GF-D8 (cell line): ENCODE measurements around the gene CHCHD3.
A peak's percentile ranks its signal among the peaks of the same experiment; 100 is the strongest.

Source experiments
- DNase-seq: peaks from one replicate; lab custom pipeline; 2025; lab: John Stamatoyannopoulos, UW

Gene CHCHD3

DNA sequence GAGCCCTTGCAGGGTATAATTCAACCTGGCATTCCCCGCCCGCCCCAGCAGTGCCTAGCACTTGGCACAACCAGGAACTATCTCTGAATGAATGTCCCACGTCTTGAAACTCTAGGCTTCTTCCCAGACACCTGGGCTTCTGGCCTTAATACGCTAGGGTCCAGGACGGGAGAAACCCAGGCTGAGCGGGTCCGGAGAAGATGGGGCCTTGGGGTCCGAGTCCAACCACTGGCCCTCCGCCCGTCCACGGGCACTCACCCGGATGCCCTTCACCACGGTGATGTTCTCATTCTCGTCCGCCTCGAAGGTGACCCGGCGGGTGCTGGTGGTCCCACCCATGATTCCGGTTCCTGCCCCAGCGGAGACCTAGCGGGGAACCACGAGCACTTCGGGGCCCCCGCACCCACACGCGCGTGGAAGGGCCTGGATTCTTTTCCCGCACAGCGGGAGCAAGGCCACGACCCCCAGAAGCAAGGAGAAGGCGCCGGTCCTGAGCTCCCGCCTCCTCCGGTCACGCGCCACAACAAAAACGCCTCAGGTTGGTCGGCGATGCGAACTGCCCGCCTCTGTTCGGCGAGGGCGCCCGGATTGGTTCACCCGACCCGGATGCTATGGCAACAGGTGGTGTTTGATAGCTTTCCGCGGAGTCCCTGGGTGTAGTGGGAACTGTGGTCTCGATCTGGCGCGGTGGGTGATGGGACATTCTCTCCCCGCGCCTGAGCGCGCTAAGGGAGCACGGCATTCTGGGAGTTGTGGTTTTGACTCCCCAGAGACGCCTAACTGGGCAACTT, at the start of gene CHCHD3:
Gene CHCHD3 (minus strand): TSS at position 492 of the 791 bp plus-strand sequence. CDS start 153 bp downstream, at position 339.
- DNase-seq = peak; percentile 97

DNA sequence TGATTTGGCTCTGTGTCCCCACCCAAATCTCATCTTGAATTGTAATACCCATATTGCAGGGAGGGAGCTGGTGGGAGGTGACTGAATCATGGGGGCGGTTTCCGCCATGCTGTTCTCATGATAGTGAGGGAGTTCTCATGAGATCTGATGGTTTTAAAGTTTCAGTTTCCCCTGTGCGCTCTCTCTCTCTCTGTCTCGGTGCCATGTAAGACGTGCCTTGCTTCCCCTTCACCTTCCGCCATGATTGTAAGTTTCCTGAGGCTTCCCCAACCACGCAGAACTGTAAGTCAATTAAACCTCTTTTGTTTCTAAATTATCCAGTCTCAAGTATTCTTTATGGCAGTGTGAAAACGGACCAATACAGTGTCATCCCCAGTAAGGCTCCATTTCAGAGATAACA, 48.3 kb upstream of the CHCHD3 start:
- no peak for DNase-seq

DNA sequence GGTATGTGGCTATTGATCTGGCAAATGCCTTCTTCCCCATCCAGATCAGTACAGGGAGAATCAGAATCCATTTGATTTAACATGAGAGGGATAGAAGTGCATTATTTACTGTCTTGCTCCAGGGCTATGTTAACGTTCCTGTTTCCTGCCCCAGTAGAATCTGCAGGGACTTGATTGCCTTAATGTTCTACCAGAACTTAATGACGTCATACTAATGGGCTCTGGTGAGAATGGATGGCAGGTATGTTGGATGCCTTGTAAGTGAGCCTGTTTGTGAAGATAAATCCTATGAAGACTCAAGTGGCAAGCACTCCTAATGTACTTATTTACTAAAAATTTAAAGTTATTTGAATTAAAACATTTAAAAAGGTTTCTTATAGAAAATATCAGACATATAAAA, 44.5 kb upstream of the CHCHD3 start:
- no peak for DNase-seq

DNA sequence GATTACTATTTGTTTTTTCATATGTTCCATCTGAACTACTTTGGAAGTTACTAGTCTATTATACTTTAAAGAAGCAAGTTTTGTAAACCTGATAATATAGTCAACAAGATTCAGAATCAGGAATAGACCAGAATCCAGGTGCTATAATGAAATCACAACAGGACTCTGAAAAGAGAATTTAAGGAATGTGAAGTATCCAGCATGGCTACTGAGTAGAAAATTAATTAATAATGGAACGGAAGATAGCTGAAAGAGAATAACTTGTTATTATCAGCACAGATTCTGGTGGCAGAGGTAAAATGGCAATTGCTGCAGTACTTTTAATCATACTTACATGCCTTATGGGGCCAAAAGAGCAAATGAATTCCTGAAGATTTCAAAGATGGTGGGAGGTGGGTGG, 43.1 kb upstream of the CHCHD3 start:
- no peak for DNase-seq

DNA sequence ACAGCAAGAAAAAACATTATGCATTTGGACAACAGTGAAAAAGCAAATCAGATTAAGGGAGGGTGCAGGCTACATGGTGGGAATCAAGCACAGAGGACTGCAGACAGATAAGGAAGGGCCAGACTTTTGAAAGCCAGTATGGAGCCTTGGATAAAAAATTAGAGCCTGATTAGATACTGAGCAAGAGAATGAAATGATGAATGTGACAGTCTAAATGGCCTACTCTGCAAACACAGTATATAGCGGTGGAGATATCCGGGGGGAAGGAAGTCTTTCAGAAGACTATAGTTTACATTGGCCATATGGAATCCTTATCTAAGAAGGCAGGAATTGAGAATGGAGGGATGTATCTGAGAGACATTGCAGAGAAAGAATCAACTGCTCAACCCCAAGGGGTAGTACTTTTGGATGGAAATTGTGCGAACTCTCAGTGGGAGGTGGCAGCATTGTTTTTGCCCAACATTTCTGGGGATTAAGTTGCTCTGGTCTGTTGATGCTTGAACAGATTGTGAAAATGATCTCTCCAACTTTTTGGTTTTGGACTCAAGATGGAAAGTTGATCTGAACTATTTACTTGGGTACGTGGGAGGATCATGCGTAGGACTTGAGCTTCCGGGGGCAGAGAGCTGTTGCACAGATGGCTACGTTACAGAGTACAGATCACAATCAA, 39.4 kb upstream of the CHCHD3 start:
- DNase-seq = no peak

DNA sequence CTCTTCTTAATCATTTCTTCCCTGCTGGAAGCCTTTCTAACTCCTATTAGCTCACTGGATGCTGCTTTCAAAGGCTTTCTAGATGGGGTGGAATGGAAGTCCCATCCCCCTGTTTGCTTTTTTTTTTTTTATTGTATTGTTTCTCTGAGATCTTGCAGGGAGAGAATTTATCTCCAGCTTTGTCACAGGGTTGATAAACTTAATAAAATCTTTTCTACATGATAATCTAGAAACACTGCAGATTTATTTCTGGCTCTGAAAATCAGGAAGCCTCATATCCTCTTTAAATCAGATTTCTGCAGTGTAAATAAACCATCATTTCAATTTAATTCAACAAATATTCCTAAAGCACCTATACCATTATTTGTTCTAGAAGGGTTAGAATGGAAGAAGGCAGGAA, 37.2 kb upstream of the CHCHD3 start:
- DNase-seq = no peak

DNA sequence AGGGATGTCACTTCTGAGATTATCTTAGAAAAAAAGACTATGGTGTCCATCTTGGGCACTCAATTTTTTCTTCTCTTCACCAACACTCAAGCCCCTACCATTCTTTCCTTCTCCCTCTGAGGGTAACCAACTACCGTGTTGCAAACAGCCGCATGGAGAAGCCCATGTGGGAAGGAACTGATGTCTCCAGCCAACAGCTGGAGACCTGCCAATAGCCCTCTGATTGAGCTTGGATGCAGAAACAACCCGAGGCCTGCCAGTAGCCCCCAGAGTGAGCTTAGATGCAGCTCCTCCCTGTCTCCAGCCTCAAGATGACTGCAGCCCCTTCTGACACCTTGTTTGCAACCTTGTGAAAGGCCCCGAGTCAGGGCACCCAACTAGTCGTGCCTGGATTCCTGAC, 36.4 kb upstream of the CHCHD3 start:
- DNase-seq = no peak

DNA sequence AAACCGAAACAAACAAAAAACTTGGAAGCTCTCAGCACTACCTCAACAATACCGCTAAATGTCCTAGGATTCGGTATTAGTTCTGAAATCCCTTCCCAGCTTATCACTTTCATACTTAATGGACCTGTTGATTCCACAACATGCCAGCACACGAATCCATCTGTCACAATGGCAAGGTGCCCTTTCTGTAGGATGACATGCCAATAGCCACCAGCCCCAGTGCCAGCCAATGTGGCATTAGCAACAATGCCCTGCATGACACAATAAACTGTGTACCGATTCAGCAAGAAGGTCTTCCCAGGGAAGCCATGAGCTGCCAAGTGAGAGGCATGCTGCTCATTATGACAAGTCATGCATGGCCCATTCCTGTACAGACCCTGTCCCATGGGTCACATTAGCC, 35.6 kb upstream of the CHCHD3 start:
- no peak for DNase-seq

DNA sequence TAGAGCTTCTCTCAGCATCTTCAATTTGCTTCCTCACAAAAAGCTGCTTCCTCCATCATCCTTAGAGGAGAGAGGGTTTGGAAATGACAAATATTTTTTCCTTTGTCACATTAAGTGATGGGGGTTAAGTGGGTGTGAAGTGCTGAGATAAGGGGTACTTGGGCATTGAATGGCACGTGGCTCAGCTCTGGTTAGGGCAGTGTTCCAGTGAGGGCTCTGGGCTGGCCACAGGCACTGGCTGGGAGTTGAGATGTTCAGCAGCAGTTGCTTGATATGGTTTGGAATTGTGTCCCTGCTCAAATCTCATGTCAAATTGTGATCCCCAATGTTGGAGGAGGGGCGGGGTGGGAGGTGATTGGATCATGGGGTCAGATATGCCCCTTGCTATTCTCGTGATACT, 33.7 kb upstream of the CHCHD3 start:
- DNase-seq = no peak

DNA sequence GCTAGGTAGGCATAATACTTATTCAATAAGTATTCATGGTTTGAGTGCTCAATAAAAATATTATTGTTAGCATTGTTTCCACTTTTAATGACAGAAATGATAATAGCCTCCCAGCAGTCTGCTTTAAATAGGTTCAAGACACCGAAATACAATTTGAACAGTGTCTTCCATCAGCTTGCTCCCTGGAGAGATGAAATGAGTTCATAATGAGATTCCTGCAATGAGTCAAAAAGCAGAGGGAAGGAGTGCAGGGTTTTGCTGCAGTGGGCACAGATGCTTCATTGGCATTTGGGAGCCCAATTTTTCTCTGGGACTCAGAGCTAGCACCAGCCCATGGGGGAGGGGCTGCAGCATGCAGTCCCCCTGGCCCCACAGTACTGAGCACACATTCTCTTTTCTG, 32.6 kb upstream of the CHCHD3 start:
- no peak for DNase-seq

DNA sequence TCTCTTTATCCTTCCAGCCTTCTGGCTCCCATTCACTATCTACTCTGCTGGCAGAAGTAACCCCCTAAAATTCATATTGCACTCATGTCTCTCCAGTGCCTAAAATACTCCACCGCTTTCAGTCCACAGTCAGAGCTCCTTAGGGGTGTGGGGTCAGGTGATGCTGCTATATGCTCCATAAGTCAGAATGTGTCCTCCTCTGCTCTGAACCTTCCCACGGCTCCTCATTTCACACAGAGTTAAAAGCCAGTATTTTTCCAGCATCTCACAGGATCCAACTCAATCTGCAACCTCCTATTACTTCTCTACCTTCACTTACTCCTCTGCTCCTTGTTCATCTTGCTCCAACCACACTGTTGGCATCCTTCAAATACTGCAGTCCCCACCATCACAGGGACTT, 31.1 kb upstream of the CHCHD3 start:
- no peak for DNase-seq

DNA sequence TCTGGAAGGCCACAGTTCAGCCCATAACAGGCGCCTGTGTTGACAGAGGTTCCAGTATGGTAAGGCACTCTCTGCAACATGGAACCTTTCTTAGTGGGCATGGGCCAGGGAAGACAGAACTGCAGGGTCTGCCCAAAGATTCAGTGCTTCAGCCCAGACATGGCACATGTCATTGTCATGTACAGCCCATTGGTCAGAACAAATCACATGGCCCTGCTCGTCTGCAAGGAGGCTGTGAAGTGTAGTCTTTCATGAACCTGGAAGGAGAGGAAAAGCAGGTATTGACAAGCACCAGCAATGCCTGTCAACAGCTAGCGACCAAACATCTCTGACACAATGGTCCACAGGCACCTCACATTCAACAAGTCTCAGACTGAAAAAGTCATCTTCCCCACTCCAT, 30.4 kb upstream of the CHCHD3 start:
- no peak for DNase-seq

DNA sequence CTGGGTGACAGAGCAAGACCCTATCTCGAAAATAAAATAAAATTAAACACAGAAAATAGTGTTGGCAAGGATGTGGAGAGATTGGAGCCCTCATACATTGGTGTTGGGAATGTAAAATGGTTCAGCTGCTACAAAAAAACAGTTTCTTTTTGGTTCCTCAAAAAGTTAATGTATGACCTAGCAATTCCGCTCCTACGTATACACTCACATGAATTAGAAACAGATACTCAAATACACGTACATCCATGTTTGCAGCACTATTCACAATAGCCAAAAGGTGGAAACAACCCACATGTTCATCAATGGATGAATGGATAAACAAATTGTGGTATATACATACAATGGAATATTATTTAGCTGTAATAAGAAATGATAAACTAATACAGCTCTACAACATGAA, 28.4 kb upstream of the CHCHD3 start:
- no peak for DNase-seq

DNA sequence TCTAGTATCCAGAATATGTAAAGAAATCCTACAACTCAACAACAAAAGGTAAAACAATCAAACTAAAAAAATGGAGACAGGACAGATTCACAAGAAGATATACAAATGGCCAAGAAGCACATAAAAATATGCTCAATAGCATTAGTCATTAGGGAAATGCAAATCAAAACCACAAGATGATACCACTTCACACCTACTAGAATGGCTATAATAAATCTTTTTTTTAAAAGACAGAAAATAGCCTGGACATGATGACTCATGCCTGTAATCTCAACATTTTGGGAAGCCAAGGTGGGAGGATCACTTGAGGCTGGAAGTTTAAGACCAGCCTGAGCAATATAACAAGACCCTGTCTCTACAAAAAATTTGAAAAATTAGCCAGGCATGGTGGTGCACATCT, 27.9 kb upstream of the CHCHD3 start:
- no peak for DNase-seq

DNA sequence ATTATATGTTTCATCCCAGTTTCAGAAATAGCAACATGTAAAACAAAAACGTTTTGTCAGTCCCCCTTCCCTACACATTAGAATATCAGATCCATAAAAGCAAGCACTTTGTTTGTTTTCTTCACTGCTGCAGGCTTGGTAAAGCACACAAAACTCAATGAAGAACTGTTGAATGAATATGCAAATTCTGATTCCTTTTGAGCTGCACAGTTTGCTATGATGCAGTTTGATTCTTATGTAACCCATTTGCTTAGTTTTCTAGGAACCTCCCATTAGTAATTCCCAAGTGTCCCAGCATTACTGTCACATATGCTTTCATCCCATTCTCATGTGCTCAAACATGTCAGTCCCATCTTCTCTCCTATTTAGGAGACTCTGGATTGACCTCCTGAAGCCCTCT, 26.1 kb upstream of the CHCHD3 start:
- DNase-seq = no peak

DNA sequence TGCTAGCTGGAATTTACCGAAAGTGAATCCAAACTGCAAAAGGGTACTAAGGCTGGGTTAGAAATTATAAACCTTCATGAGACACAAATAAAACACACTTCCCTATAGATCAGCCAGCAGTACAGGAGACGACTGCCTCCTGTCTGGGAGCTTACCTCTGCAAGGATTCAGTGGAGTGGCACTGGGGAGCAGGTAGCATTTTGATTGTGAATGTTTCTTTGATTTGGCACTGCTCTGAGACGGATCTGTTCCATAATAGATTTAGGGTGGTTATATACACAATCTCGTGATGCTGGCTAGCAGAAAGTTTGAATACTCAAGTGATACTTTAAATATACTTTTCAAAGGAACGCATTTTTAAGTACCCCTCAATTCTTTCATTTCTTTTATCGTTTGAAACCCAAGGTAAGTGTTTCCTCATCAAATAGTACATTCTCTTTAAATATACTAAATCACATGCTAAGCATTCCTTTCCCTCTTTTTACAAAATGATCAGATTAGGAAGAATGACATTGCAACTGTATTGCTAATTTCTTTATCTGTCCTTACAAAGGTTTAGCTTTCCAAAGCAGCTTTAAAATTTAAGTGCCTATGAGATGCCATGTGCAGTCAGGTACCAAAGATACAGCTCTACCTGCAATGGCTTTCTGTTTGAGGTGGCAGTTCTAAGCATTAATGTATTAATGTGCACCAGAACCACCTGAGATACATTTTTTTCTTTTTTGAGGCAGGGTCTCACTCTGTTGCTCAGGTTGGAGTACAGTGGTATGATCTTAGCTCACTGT, 20.6 kb upstream of the CHCHD3 start:
- DNase-seq = no peak

DNA sequence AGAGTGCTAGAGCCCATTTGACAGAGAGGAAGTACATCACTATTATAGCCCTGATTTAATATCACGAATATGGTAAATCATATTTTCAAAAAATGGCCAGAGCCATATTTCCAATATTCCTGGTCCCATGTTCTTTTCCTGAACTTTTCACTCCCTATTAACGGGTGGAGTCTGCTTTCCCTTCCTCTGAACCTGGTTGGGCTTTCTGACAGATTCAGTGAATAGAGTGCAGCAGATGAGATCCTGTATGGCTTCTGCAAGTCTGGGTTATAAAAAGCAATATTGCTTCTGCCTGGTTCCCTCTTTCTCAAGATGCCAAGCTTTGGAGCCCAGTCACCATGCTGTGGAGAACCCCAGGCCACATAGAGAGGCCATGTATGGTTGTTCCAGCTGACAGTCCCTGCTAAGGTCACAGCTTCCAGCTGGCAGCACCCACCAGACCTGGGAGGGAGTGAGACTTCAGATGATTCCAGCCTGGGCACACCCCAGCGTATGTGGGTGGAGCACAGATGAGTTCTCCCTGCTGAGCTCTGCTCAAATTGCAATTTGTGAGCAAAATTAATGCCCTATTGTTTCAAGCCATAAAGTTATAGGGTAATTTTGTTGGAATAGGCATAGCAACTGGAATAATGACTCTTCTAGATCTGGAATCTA, 17.9 kb upstream of the CHCHD3 start:
- DNase-seq = no peak

DNA sequence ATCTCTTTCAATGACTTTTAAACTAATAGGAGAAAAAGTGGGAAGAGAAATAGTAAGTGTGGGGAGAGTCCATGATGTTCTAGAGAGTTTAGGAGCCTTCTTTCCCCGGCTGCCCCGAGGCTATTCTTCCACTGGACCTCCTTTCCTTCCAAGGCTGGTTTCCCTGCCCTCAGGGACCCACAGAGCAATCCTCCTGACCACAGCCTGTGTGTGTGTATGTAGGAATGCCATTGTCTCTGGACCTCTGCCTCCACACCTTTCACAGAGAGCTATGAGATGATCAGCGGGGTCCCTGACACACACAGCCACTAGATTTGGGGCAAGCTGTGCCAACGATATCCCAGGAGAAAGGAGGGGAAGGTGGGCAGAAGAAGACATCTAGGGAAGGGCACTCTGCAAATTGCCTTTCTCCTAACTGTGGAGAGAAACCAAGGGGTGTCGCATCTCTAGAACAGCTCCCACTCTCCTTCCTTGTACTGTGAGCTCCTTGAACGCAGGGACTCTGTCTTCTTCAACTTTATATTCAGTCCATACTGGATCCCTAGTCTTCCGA, 13.3 kb upstream of the CHCHD3 start:
- no peak for DNase-seq

DNA sequence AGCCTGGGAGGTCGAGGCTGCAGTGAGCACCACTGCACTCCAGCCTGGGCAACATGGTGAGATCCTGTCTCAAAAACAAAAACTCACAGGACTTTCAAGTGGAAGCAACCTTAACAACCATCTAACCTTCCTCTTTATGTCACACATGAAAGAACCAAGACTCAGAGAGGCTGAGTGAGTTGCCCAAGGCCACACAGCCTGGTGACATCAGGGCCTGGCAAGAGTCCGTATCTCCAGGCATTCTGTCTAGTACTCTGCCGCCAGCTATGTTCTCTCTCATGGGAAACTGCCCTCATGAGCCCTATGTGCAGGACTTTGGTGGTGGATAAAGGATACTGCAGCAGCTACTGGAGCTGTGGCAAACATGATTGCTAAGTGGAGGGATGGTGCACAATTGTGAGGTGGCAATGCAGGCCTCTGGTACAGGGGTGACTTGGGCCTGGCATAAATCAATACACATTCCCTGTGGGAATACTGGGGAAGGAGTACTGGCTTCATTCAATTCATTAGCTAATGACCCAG, 10.1 kb upstream of the CHCHD3 start:
- no peak for DNase-seq

DNA sequence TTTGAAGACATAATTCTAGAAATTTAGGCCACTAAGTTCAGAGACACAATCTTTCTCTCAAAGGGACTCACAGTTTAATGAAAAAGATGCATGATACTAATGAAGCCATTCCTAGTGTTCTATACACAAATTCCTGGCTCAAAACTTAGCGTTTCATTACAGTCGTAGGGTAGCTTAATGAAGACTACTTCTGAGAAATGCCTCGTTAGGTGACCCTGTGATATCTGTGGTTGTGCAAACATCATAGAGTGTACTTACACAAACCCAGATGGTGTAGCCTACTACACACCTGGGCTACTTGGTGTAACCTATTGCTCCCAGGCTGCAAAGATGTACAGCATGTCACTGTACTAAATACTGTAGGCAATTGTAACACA, 488 bp upstream of the CHCHD3 start:
- no peak for DNase-seq

DNA sequence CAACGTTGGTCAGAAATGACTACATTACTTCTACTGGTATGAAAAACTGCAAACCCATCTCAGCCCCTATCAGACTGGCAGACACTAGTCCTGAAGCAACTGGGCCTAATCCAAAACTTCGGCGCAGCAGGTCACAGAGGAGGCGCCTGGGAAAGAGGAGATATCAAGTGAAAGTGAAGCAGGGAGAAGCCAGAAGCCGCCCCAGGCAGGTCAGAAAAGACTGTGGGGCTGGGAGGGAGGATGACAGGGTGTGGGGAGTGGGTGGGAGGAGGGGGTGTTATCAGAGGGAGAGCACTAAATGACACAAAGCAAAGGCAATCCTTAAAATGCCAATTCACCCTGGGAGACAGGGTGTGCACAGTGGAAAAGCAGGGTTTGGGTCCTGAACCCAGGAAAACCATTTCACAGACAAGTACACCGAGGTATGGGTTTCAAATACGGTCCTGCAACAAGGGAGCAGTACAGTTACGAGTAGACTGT, 731 bp downstream of the CHCHD3 start:
- DNase-seq = no peak

DNA sequence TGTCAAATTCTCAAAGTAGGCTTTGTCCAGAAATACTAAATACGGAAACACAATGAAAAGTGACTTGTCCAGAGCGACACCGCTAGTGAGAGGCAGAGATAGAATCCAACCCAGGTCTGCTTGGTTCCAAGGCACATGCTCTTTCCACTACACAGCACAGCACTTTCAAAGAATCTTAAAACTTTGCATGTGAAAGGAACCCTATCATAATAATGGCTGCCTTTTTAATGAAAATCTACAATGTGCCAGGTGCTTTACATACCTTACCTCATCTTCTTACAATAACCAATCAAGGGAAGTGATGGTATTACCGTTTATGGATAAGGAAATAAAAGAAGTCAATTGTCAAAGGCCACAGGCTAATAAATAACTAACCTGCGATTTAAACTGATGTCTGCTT, 2.6 kb downstream of the CHCHD3 start:
- DNase-seq = no peak
